Loucy (cell line): Measurements from ENCODE around the gene OR8G1.

ENCODE experiments used
- EZH2phosphoT487 ChIP-seq: fragments of 200-600 bp; IDR thresholded peaks from 2 replicates; pipeline ENCODE4 v1.6.1; 2018; ENCODE audit warnings: antibody characterized with exemption, mild to moderate bottlenecking, moderate library complexity, borderline replicate concordance
- TF ChIP-seq, protein P1 (sequence below): fragments of 200-600 bp; sonication (generic); conservative IDR thresholded peaks from 2 replicates; pipeline ENCODE4 v1.5.1; 2014; ENCODE audit warnings: mild to moderate bottlenecking, antibody characterized with exemption, low read length

DNA sequence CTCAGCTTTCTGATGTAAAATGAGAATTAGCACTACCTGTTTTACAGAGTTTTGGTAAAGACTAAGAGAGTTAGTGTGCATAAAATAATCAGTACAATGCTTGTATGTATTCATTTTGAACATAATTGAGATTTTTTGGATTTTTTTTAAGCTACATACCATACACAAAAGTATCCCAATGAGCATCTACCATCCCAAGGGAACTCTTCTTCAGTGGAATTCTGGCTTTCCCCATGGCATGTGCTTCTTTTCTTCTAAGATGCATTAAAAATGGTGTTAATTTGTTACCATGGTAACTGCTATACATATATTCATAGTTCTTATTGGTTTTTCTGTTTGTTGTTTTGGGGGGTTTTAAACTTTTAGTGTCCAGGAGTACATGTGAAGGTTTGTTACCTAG is 55.1 kb downstream of the OR8G1 start:
- TF ChIP-seq, protein P1, sequence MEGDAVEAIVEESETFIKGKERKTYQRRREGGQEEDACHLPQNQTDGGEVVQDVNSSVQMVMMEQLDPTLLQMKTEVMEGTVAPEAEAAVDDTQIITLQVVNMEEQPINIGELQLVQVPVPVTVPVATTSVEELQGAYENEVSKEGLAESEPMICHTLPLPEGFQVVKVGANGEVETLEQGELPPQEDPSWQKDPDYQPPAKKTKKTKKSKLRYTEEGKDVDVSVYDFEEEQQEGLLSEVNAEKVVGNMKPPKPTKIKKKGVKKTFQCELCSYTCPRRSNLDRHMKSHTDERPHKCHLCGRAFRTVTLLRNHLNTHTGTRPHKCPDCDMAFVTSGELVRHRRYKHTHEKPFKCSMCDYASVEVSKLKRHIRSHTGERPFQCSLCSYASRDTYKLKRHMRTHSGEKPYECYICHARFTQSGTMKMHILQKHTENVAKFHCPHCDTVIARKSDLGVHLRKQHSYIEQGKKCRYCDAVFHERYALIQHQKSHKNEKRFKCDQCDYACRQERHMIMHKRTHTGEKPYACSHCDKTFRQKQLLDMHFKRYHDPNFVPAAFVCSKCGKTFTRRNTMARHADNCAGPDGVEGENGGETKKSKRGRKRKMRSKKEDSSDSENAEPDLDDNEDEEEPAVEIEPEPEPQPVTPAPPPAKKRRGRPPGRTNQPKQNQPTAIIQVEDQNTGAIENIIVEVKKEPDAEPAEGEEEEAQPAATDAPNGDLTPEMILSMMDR, result no peak
- no peak for TF ChIP-seq EZH2phosphoT487
